ENCODE results near the gene ABCA7.

ABCA7 gene

GRCh38 chr19:1004803-1005664, 34.9 kb upstream of the ABCA7 start:
- no peak for DNase-seq

- DNase-seq = no peak
These were observed 33.1 kb upstream of the ABCA7 start for GRCh38 chr19:1006711-1007398.

- DNase-seq = no peak
These were observed 32.3 kb upstream of the ABCA7 start for GRCh38 chr19:1007399-1008251.

- no peak for DNase-seq
These were observed 31.5 kb upstream of the ABCA7 start for GRCh38 chr19:1008268-1009040.

GRCh38 chr19:1009041-1009980, 30.6 kb upstream of the ABCA7 start:
- no peak for DNase-seq

GRCh38 chr19:1009981-1010538, 29.8 kb upstream of the ABCA7 start:
- DNase-seq = no peak

- no peak for DNase-seq
These were observed 29.1 kb upstream of the ABCA7 start for GRCh38 chr19:1010586-1011510.

GRCh38 chr19:1011831-1012333, 28.0 kb upstream of the ABCA7 start:
- DNase-seq = no peak

- DNase-seq = no peak
These were observed 27.6 kb upstream of the ABCA7 start for GRCh38 chr19:1012334-1012733.

GRCh38 chr19:1013218-1013617, 26.7 kb upstream of the ABCA7 start:
- DNase-seq = no peak

GRCh38 chr19:1014161-1015060, 25.5 kb upstream of the ABCA7 start:
- DNase-seq = no peak

GRCh38 chr19:1015061-1015781, 24.7 kb upstream of the ABCA7 start:
- no peak for DNase-seq

GRCh38 chr19:1015782-1016646, 23.9 kb upstream of the ABCA7 start:
- DNase-seq = no peak

GRCh38 chr19:1016647-1017114, 23.2 kb upstream of the ABCA7 start:
- no peak for DNase-seq

GRCh38 chr19:1017115-1017905, 22.6 kb upstream of the ABCA7 start:
- no peak for DNase-seq

- no peak for DNase-seq
These were observed 22.0 kb upstream of the ABCA7 start for GRCh38 chr19:1017906-1018305.
